Activated T-helper 1 cell treated with Interleukin-2 at 50 U/mL for 16 hours (primary cell): ENCODE measurements around the gene LRFN4.
A peak's percentile ranks its signal among the peaks of the same experiment; 100 is the strongest.

Source experiments
- DNase-seq: peaks from one replicate; pipeline ENCODE4 v3.0.0-alpha.2; 2020; ENCODE audit warnings: low read depth

LRFN4 gene

GRCh38 chr11:66845143-66845875, 11.6 kb upstream of the LRFN4 start:
- DNase-seq: no peak

- no peak for DNase-seq
These were observed 11.0 kb upstream of the LRFN4 start for GRCh38 chr11:66845876-66846212.

GRCh38 chr11:66846671-66847091, 10.2 kb upstream of the LRFN4 start:
- no peak for DNase-seq

- DNase-seq: no peak
These were observed 9.2 kb upstream of the LRFN4 start for GRCh38 chr11:66847461-66848232.

GRCh38 chr11:66848671-66849500, 8.0 kb upstream of the LRFN4 start:
- DNase-seq: no peak

GRCh38 chr11:66849501-66850234, 7.2 kb upstream of the LRFN4 start:
- DNase-seq: no peak

GRCh38 chr11:66850235-66850587, 6.7 kb upstream of the LRFN4 start:
- DNase-seq: no peak

GRCh38 chr11:66850588-66851238, 6.2 kb upstream of the LRFN4 start:
- no peak for DNase-seq

- no peak for DNase-seq
These were observed 5.6 kb upstream of the LRFN4 start for GRCh38 chr11:66851239-66851596.

- DNase-seq: no peak
These were observed 5.0 kb upstream of the LRFN4 start for GRCh38 chr11:66851698-66852465.

GRCh38 chr11:66852466-66853241, 4.2 kb upstream of the LRFN4 start:
- DNase-seq: no peak

- no peak for DNase-seq
These were observed 3.3 kb upstream of the LRFN4 start for GRCh38 chr11:66853242-66854229.

- DNase-seq: no peak
These were observed 2.6 kb upstream of the LRFN4 start for GRCh38 chr11:66854231-66854661.

GRCh38 chr11:66854729-66855211, 2.1 kb upstream of the LRFN4 start:
- no peak for DNase-seq

GRCh38 chr11:66855574-66856495, 1.0 kb upstream of the LRFN4 start:
- peak; percentile 65 for DNase-seq

- DNase-seq: no peak
These were observed 516 bp downstream of the LRFN4 start for GRCh38 chr11:66857234-66857926.

- DNase-seq: no peak
These were observed 992 bp downstream of the LRFN4 start for GRCh38 chr11:66857927-66858185.
